Calu3 (cell line): ENCODE data around the gene NFATC1. TPM values are rescaled to one million over a fixed set of nuclear protein-coding genes. Genes with fewer than 3 reads are reported as not detected.

Experiments used
- BruUV-seq: library from RNA; stranded (reverse); fragments of 400-500 nt; replicated peaks from 2 replicates; lab custom pipeline; 2021; lab: Mats Ljungman, UMichigan
- CTCF ChIA-PET: fragments of 300-600 bp; sonication (Branson Sonifier 250); formaldehyde crosslinking; loops from one replicate; lab custom pipeline; 2022; ENCODE audit warnings: antibody characterized with exemption; lab: Charles Lee
- DNase-seq: peaks from one replicate; pipeline ENCODE4 v3.0.0; 2022
- H3K27ac Mint-ChIP-seq: one replicate; pipeline ENCODE4 v1.8.0; 2022; ENCODE audit warnings: mixed read lengths; ENCODE audit not compliant: unreplicated experiment
- H3K27me3 Mint-ChIP-seq: one replicate; pipeline ENCODE4 v1.8.0; 2022; ENCODE audit warnings: mixed read lengths; ENCODE audit not compliant: unreplicated experiment
- H3K36me3 Mint-ChIP-seq: one replicate; pipeline ENCODE4 v1.8.0; 2022; ENCODE audit warnings: mild to moderate bottlenecking, moderate library complexity, mixed read lengths; ENCODE audit not compliant: insufficient read depth, unreplicated experiment
- H3K4me1 Mint-ChIP-seq: one replicate; pipeline ENCODE4 v1.8.0; 2022; ENCODE audit warnings: mild to moderate bottlenecking, low read depth, mixed read lengths; ENCODE audit not compliant: unreplicated experiment
- H3K4me3 Mint-ChIP-seq: one replicate; pipeline ENCODE4 v1.8.0; 2022; ENCODE audit warnings: mild to moderate bottlenecking, low read depth, moderate library complexity, mixed read lengths; ENCODE audit not compliant: unreplicated experiment
- H3K9me3 Mint-ChIP-seq: one replicate; pipeline ENCODE4 v1.8.0; 2022; ENCODE audit warnings: low read depth, mixed read lengths; ENCODE audit not compliant: unreplicated experiment
- CTCF ChIP-seq: fragments of 200-600 bp; IDR thresholded peaks from one replicate; pipeline ENCODE4 v1.8.0; 2022; ENCODE audit warnings: antibody characterized with exemption; ENCODE audit not compliant: unreplicated experiment
- intact Hi-C: fragments of 100-400 bp; cut with micrococcal nuclease; formaldehyde crosslinking; loops from one replicate; pipeline ENCODE4 v1.10.0; 2022; ENCODE audit not compliant: unreplicated experiment
- total RNA-seq: library from RNA; stranded (reverse); gene quantifications from 2 replicates; pipeline ENCODE4 v1.2.3, GENCODE V29; 2022

The NFATC1 gene
- total RNA-seq, 1 experiment from 2014 or later, result 5.9 TPM

GRCh38 chr18:79512461-79513380 lies 117.0 kb downstream of the NFATC1 start:
- intact Hi-C loops, result no loop called here
- CTCF ChIA-PET, result no interaction called here
- no peak for TF ChIP-seq CTCF
- Mint-ChIP-seq H3K27ac (no peak overlapping the region), H3K4me1 (no peaks in the 10 kb centered on the region), H3K9me3 (peaks cover 3% of the 10 kb centered on the region), H3K36me3 (no peaks in the 10 kb centered on the region), H3K4me3 (no peak overlapping the region), H3K27me3 (peaks cover 13% of the 10 kb centered on the region)
- no TSS peak for BruUV-seq
- no peak for DNase-seq

GRCh38 chr18:79513381-79514081 lies 117.8 kb downstream of the NFATC1 start:
- Mint-ChIP-seq H3K27ac (no peak overlapping the region), H3K9me3 (peaks cover 1% of the 10 kb centered on the region), H3K36me3 (no peaks in the 10 kb centered on the region), H3K27me3 (peaks cover 7% of the 10 kb centered on the region), H3K4me1 (no peaks in the 10 kb centered on the region), H3K4me3 (no peak overlapping the region)
- no TSS peak for BruUV-seq
- no peak for DNase-seq
- intact Hi-C loops, result no loop called here
- TF ChIP-seq CTCF, result no peak
- CTCF ChIA-PET, result no interaction called here

GRCh38 chr18:79515331-79515730 lies 119.6 kb downstream of the NFATC1 start:
- Mint-ChIP-seq H3K36me3 (no peaks in the 10 kb centered on the region), H3K4me3 (no peak overlapping the region), H3K27me3 (no peaks in the 10 kb centered on the region), H3K4me1 (no peaks in the 10 kb centered on the region), H3K9me3 (no peaks in the 10 kb centered on the region), H3K27ac (no peak overlapping the region)
- intact Hi-C loops, result no loop called here
- no TSS peak for BruUV-seq
- DNase-seq, result no peak
- no peak for TF ChIP-seq CTCF
- CTCF ChIA-PET, result no interaction called here

GRCh38 chr18:79515944-79516351 lies 120.2 kb downstream of the NFATC1 start:
- no peak for TF ChIP-seq CTCF
- no peak overlapping the region for H3K27ac Mint-ChIP-seq
- CTCF ChIA-PET, result no interaction called here
- DNase-seq, result no peak
- intact Hi-C loops, result no loop called here
- H3K27me3 Mint-ChIP-seq, result no peaks in the 10 kb centered on the region
- H3K4me1 Mint-ChIP-seq, result no peaks in the 10 kb centered on the region
- H3K9me3 Mint-ChIP-seq, result no peaks in the 10 kb centered on the region
- no peak overlapping the region for H3K4me3 Mint-ChIP-seq
- no peaks in the 10 kb centered on the region for H3K36me3 Mint-ChIP-seq
- no TSS peak for BruUV-seq
